CD4-positive, alpha-beta T cell (primary cell): Measurements from ENCODE around the gene SPPL2A. TPM values are rescaled to one million over a fixed set of nuclear protein-coding genes. Genes with fewer than 3 reads are reported as not detected.

Source experiments
- ATAC-seq: fragments of 200-7000 bp; cut with Tn5 transposase; one replicate; pipeline ENCODE4 v1.10.0; 2022; ENCODE audit warnings: mild to moderate bottlenecking; ENCODE audit not compliant: poor library complexity
- CTCF ChIA-PET: fragments of 350-600 bp; sonication (Branson Sonifier 250); formaldehyde crosslinking; loops from one replicate; lab custom pipeline; 2021; ENCODE audit warnings: antibody characterized with exemption, inconsistent platforms; lab: Charles Lee
- POLR2A ChIA-PET: fragments of 350-600 bp; sonication (Branson Sonifier 250); formaldehyde crosslinking; loops from one replicate; lab custom pipeline; 2021; ENCODE audit warnings: antibody characterized with exemption, inconsistent platforms; lab: Charles Lee
- DNase-seq, 14 experiments: peaks; one replicate each; pipeline ENCODE4 v3.0.0-alpha.2; 2013 to 2020; ENCODE audit warnings: mixed read lengths in 2 of 14
- H3K27ac ChIP-seq, 2 donors: one replicate each; pipeline versions ENCODE4 v1.5.1 to v1.7.0; 2013; ENCODE audit warnings: low read length in 2 of 2, low read depth in 1 of 2, mild to moderate bottlenecking in 1 of 2
- H3K27me3 ChIP-seq, 2 experiments: 1 replicate in 1 of 2; 2 replicates in 1 of 2; pipeline versions ENCODE4 v1.6.1 to v1.7.0; 2013; ENCODE audit warnings: low read length in 2 of 2, control low read depth in 1 of 2, mild to moderate bottlenecking in 1 of 2, moderate library complexity in 1 of 2; ENCODE audit not compliant: insufficient read depth in 2 of 2, control insufficient read depth in 1 of 2
- H3K36me3 ChIP-seq: one replicate; pipeline ENCODE4 v1.6.1; 2013; ENCODE audit warnings: low read length, control low read depth; ENCODE audit not compliant: insufficient read depth
- H3K4me1 ChIP-seq: one replicate; pipeline ENCODE4 v1.6.1; 2013; ENCODE audit warnings: low read length, control low read depth; ENCODE audit not compliant: insufficient read depth
- H3K4me3 ChIP-seq: one replicate; pipeline ENCODE4 v1.5.1; 2013; ENCODE audit warnings: mild to moderate bottlenecking, low read length, moderate library complexity
- H3K9me3 ChIP-seq, 2 experiments: 1 replicate in 1 of 2; 2 replicates in 1 of 2; pipeline versions ENCODE4 v1.6.1 to v1.7.0; 2013; ENCODE audit warnings: low read length in 2 of 2, mild to moderate bottlenecking in 2 of 2, control low read depth in 1 of 2, moderate library complexity in 1 of 2; ENCODE audit not compliant: control insufficient read depth in 1 of 2, insufficient read depth in 1 of 2
- H3K27ac Mint-ChIP-seq: one replicate; pipeline ENCODE4 v1.8.0; 2020; ENCODE audit warnings: mixed read lengths
- H3K27me3 Mint-ChIP-seq: one replicate; pipeline ENCODE4 v1.8.0; 2021; ENCODE audit warnings: mixed read lengths
- H3K36me3 Mint-ChIP-seq: one replicate; pipeline ENCODE4 v1.8.0; 2021; ENCODE audit warnings: low read depth, mixed read lengths
- H3K4me1 Mint-ChIP-seq: one replicate; pipeline ENCODE4 v1.8.0; 2021; ENCODE audit warnings: low read depth, mixed read lengths
- H3K4me3 Mint-ChIP-seq: one replicate; pipeline ENCODE4 v1.8.0; 2020; ENCODE audit warnings: mild to moderate bottlenecking, mixed read lengths
- H3K9me3 Mint-ChIP-seq: one replicate; pipeline ENCODE4 v1.8.0; 2020; ENCODE audit warnings: mixed read lengths
- CTCF ChIP-seq: fragments of 200-600 bp; IDR thresholded peaks from one replicate; pipeline ENCODE4 v1.8.0; 2022; ENCODE audit warnings: antibody characterized with exemption, mild to moderate bottlenecking
- intact Hi-C, 2 experiments: fragments of 100-400 bp; cut with DNase I in 1 of 2; cut with micrococcal nuclease in 1 of 2; formaldehyde crosslinking; loops; one replicate each; pipeline versions ENCODE4 v1.15.1 to v1.9.0; 2023 to 2025; cut with DNase I, micrococcal nuclease
- total RNA-seq, 174 experiments: library from RNA in 2 of 174; stranded (reverse) in 2 of 174; gene quantifications; one replicate each; pipeline ENCODE4 v1.2.3 and lab custom pipeline; 2021 to 2026

SPPL2A gene
- total RNA-seq, 2 experiments from 2014 or later: 26.6 to 30.7 TPM

GRCh38 chr15:50747523-50747922, 18.0 kb downstream of the SPPL2A start:
- DNase-seq: no peak
- no peak overlapping the region for H3K27ac Mint-ChIP-seq
- ChIA-PET POLR2A (no interaction called here), CTCF (no interaction called here)
- Histone ChIP-seq H3K36me3 (peaks cover 26% of the 10 kb centered on the region), H3K27me3 (no peaks in the 10 kb centered on the region), H3K27ac (no peak overlapping the region), H3K4me3 (no peak overlapping the region), H3K9me3 (no peaks in the 10 kb centered on the region), H3K4me1 (peaks cover 6% of the 10 kb centered on the region)
- no peak for ATAC-seq
- peaks cover 14% of the 10 kb centered on the region for H3K4me1 Mint-ChIP-seq
- no peaks in the 10 kb centered on the region for H3K27me3 Mint-ChIP-seq
- intact Hi-C loops: no loop called here
- peaks cover 65% of the 10 kb centered on the region for H3K36me3 Mint-ChIP-seq
- H3K4me3 Mint-ChIP-seq: no peak overlapping the region
- TF ChIP-seq CTCF: no peak
- no peaks in the 10 kb centered on the region for H3K9me3 Mint-ChIP-seq

GRCh38 chr15:50744601-50745000, 20.9 kb downstream of the SPPL2A start:
- ChIA-PET POLR2A (interaction anchor here (0.6 kb wide), 2 partner anchors 71 to 78 kb away, joined by 3 to 5 read pairs; no protein-coding TSS in a partner anchor), CTCF (interaction anchor here (0.6 to 0.7 kb wide), 2 partner anchors 11 to 34 kb away, joined by 3 read pairs; no protein-coding TSS in a partner anchor)
- H3K27me3 Mint-ChIP-seq: no peaks in the 10 kb centered on the region
- DNase-seq (no peak), ATAC-seq (no peak)
- no peaks in the 10 kb centered on the region for H3K27me3 ChIP-seq
- H3K9me3 ChIP-seq: no peaks in the 10 kb centered on the region
- H3K9me3 Mint-ChIP-seq: no peaks in the 10 kb centered on the region
- no peaks in the 10 kb centered on the region for H3K4me1 Mint-ChIP-seq
- no peak overlapping the region for H3K27ac Mint-ChIP-seq
- H3K4me3 ChIP-seq: no peak overlapping the region
- peaks cover 56% of the 10 kb centered on the region for H3K36me3 Mint-ChIP-seq
- H3K36me3 ChIP-seq: peaks cover 29% of the 10 kb centered on the region
- H3K27ac ChIP-seq: no peak overlapping the region
- H3K4me3 Mint-ChIP-seq: no peak overlapping the region
- no peaks in the 10 kb centered on the region for H3K4me1 ChIP-seq
- intact Hi-C loops: no loop called here
- no peak for TF ChIP-seq CTCF

GRCh38 chr15:50740955-50741354, 24.6 kb downstream of the SPPL2A start:
- Mint-ChIP-seq H3K27ac (no peak overlapping the region), H3K9me3 (no peaks in the 10 kb centered on the region), H3K27me3 (no peaks in the 10 kb centered on the region), H3K4me1 (no peaks in the 10 kb centered on the region), H3K4me3 (no peak overlapping the region), H3K36me3 (peaks cover 61% of the 10 kb centered on the region)
- DNase-seq (no peak), ATAC-seq (no peak)
- peaks cover 43% of the 10 kb centered on the region for H3K36me3 ChIP-seq
- H3K4me1 ChIP-seq: no peaks in the 10 kb centered on the region
- H3K9me3 ChIP-seq: no peaks in the 10 kb centered on the region
- H3K4me3 ChIP-seq: no peak overlapping the region
- ChIA-PET POLR2A (no interaction called here), CTCF (interaction anchor here (1.0 kb wide), 1 partner anchor 9 kb away, joined by 4 read pairs; no protein-coding TSS in a partner anchor)
- H3K27me3 ChIP-seq: no peaks in the 10 kb centered on the region
- TF ChIP-seq CTCF: no peak
- intact Hi-C loops: no loop called here
- H3K27ac ChIP-seq: no peak overlapping the region
